HCT116 (cell line): ENCODE measurements around the gene TMEM63B. TPM values are rescaled to one million over a fixed set of nuclear protein-coding genes. Genes with fewer than 3 reads are reported as not detected.

Source experiments
- ATAC-seq: fragments of 200-7000 bp; cut with Tn5 transposase; 2 replicates; pipeline ENCODE4 v1.9.1; 2020; ENCODE audit warnings: mild to moderate bottlenecking, moderate library complexity
- BruUV-seq: library from RNA; stranded (reverse); fragments of 400-500 nt; replicated peaks from 2 replicates; lab custom pipeline; 2021; lab: Mats Ljungman, UMichigan
- CTCF ChIA-PET: fragments of 300-600 bp; sonication (Branson Sonifier 250); formaldehyde crosslinking; loops from one replicate; lab custom pipeline; 2021; ENCODE audit warnings: antibody characterized with exemption; lab: Charles Lee
- POLR2A ChIA-PET: fragments of 300-600, 350-600 bp; sonication (Branson Sonifier 250); formaldehyde crosslinking; loops from one replicate; lab custom pipeline; 2021; ENCODE audit warnings: antibody characterized with exemption; lab: Charles Lee
- RAD21 ChIA-PET, 2 experiments: fragments of 300-600 bp; sonication (Branson Sonifier 250); formaldehyde crosslinking; loops; one replicate each; lab custom pipeline; 2023; ENCODE audit warnings: low total read pairs in 2 of 2; ENCODE audit not compliant: uncharacterized antibody in 2 of 2, unreplicated experiment in 2 of 2, low non-redundant PET in 1 of 2; lab: Charles Lee
- DNase-seq: peaks from one replicate; pipeline ENCODE4 v3.0.0-alpha.2; 2010; ENCODE audit warnings: low read depth, low spot score
- H2AFZ ChIP-seq: fragments of 200-600 bp; shearing (Covaris generic), sonication (generic); 2 replicates; pipeline ENCODE4 v1.6.1; 2017; ENCODE audit warnings: low read depth, mixed run types, mixed read lengths, antibody characterized with exemption, low read length; ENCODE audit not compliant: poor library complexity, severe bottlenecking
- H3K27ac ChIP-seq: 2 replicates; pipeline ENCODE4 v1.5.1; 2012; ENCODE audit warnings: low read depth, low read length
- H3K27me3 ChIP-seq: fragments of 200-600 bp; sonication (generic); 2 replicates; pipeline ENCODE4 v1.6.1; 2016; ENCODE audit warnings: mixed run types, low read length, mixed read lengths; ENCODE audit not compliant: insufficient read depth
- H3K36me3 ChIP-seq, 2 experiments: fragments of 200-500 bp in 1 of 2; fragments of 200-600 bp in 1 of 2; sonication (Bioruptor generic) in 1 of 2; sonication (generic) in 1 of 2; 2 replicates each; pipeline versions ENCODE4 v1.5.1 to v1.6.1; 2014 to 2016; ENCODE audit warnings: low read length in 2 of 2, inconsistent platforms in 1 of 2, mixed read lengths in 1 of 2, mixed run types in 1 of 2; ENCODE audit not compliant: insufficient read depth in 2 of 2, control insufficient read depth in 1 of 2
- H3K4me1 ChIP-seq, 2 experiments: fragments of 200-600 bp in 1 of 2; sonication (generic) in 1 of 2; 2 replicates each; pipeline versions ENCODE4 v1.5.1 to v1.6.1; 2012 to 2017; ENCODE audit warnings: low read length in 2 of 2, inconsistent platforms in 1 of 2, mild to moderate bottlenecking in 1 of 2, mixed read lengths in 1 of 2, mixed run types in 1 of 2, moderate library complexity in 1 of 2; ENCODE audit not compliant: insufficient read depth in 2 of 2, control insufficient read depth in 1 of 2
- H3K4me2 ChIP-seq: fragments of 200-600 bp; sonication (generic); 2 replicates; pipeline ENCODE4 v1.6.1; 2017; ENCODE audit warnings: mixed run types, low read length, mixed read lengths
- H3K4me3 ChIP-seq, 2 experiments: fragments of 200-600 bp in 1 of 2; sonication (generic) in 1 of 2; replicated peaks in 1 of 2; 2 replicates each; pipeline ENCODE4 v1.5.1; 2011 to 2016; ENCODE audit warnings: low read length in 2 of 2, control low read depth in 1 of 2, low read depth in 1 of 2, mild to moderate bottlenecking in 1 of 2, mixed read lengths in 1 of 2, mixed run types in 1 of 2
- H3K79me2 ChIP-seq: fragments of 200-600 bp; sonication (generic); 2 replicates; pipeline ENCODE4 v1.6.1; 2017; ENCODE audit warnings: mild to moderate bottlenecking, mixed run types, low read length, moderate library complexity, mixed read lengths; ENCODE audit not compliant: insufficient read depth
- H3K9ac ChIP-seq: fragments of 200-600 bp; sonication (generic); 2 replicates; pipeline ENCODE4 v1.6.1; 2016; ENCODE audit warnings: low read length, mixed read lengths
- H3K9me2 ChIP-seq: fragments of 200-600 bp; sonication (generic), shearing (Covaris generic); 2 replicates; pipeline ENCODE4 v1.6.1; 2017; ENCODE audit warnings: mixed run types, mild to moderate bottlenecking, moderate library complexity; ENCODE audit not compliant: insufficient read depth
- H3K9me3 ChIP-seq, 2 experiments: fragments of 200-500 bp in 1 of 2; fragments of 200-600 bp in 1 of 2; sonication (Bioruptor generic) in 1 of 2; sonication (generic) in 1 of 2; 2 replicates each; pipeline ENCODE4 v1.6.1; 2014 to 2017; ENCODE audit warnings: low read length in 2 of 2, mixed read lengths in 2 of 2, inconsistent platforms in 1 of 2, low read depth in 1 of 2, mild to moderate bottlenecking in 1 of 2, mixed run types in 1 of 2, moderate library complexity in 1 of 2; ENCODE audit not compliant: control insufficient read depth in 1 of 2, insufficient read depth in 1 of 2
- H4K20me1 ChIP-seq: fragments of 200-600 bp; sonication (generic), shearing (Covaris generic); 2 replicates; pipeline ENCODE4 v1.6.1; 2017; ENCODE audit warnings: mixed run types, mild to moderate bottlenecking, moderate library complexity; ENCODE audit not compliant: insufficient read depth
- ATF3 ChIP-seq: IDR thresholded peaks from 2 replicates; pipeline ENCODE4 v1.6.1; 2012
- CBX3 ChIP-seq: IDR thresholded peaks from 2 replicates; pipeline ENCODE4 v1.6.1; 2012; ENCODE audit warnings: low read depth
- CEBPB ChIP-seq: IDR thresholded peaks from 2 replicates; pipeline ENCODE4 v1.6.1; 2012; ENCODE audit warnings: low read depth
- CTCF ChIP-seq, 3 experiments: fragments of 200-600 bp in 1 of 3; sonication (generic) in 1 of 3; IDR thresholded peaks in 2 of 3; conservative IDR thresholded peaks in 1 of 3; 2 replicates each; pipeline ENCODE4 v1.5.1; 2012 to 2017; ENCODE audit warnings: low read depth in 2 of 3, low read length in 2 of 3, antibody characterized with exemption in 1 of 3, borderline replicate concordance in 1 of 3, control low read depth in 1 of 3, mild to moderate bottlenecking in 1 of 3, mixed read lengths in 1 of 3, mixed run types in 1 of 3, moderate library complexity in 1 of 3; ENCODE audit not compliant: insufficient read depth in 1 of 3
- EGR1 ChIP-seq: IDR thresholded peaks from 2 replicates; pipeline ENCODE4 v1.6.1; 2012; ENCODE audit warnings: low read depth
- ELF1 ChIP-seq: IDR thresholded peaks from 2 replicates; pipeline ENCODE4 v1.6.1; 2012; ENCODE audit warnings: low read depth, borderline replicate concordance
- EZH2phosphoT487 ChIP-seq: fragments of 200-600 bp; IDR thresholded peaks from 2 replicates; pipeline ENCODE4 v1.6.1; 2018; ENCODE audit warnings: antibody characterized with exemption, borderline replicate concordance
- FOSL1 ChIP-seq: IDR thresholded peaks from 2 replicates; pipeline ENCODE4 v1.6.1; 2012; ENCODE audit warnings: low read depth
- JUND ChIP-seq: IDR thresholded peaks from 2 replicates; pipeline ENCODE4 v1.6.1; 2012
- MAX ChIP-seq: IDR thresholded peaks from 2 replicates; pipeline ENCODE4 v1.6.1; 2012
- POLR2AphosphoS5 ChIP-seq: IDR thresholded peaks from 2 replicates; pipeline ENCODE4 v1.6.1; 2011; ENCODE audit warnings: mild to moderate bottlenecking, low read depth, low read length, moderate library complexity
- SIN3A ChIP-seq: IDR thresholded peaks from 2 replicates; pipeline ENCODE4 v1.6.1; 2012; ENCODE audit warnings: low read depth
- SP1 ChIP-seq: IDR thresholded peaks from 2 replicates; pipeline ENCODE4 v1.6.1; 2012; ENCODE audit warnings: low read depth
- TCF7L2 ChIP-seq: IDR thresholded peaks from 2 replicates; pipeline ENCODE4 v1.7.0; 2011; ENCODE audit warnings: borderline replicate concordance, inconsistent platforms; ENCODE audit not compliant: insufficient read depth, insufficient read length; ENCODE audit errors: extremely low read depth
- YY1 ChIP-seq: IDR thresholded peaks from 2 replicates; pipeline ENCODE4 v1.6.1; 2011; ENCODE audit warnings: low read length, low read depth, moderate library complexity, mild to moderate bottlenecking; ENCODE audit not compliant: insufficient replicate concordance; ENCODE audit errors: extremely low read depth
- ZFX ChIP-seq: fragments of 450-650 bp; IDR thresholded peaks from 2 replicates; pipeline ENCODE4 v1.6.1; 2017
- ZNF274 ChIP-seq: fragments of 200-500 bp; sonication (Bioruptor generic); IDR thresholded peaks from 2 replicates; pipeline ENCODE4 v1.6.1; 2014; ENCODE audit warnings: mild to moderate bottlenecking, low read depth, low read length, inconsistent platforms
- intact Hi-C: fragments of 100-400 bp; cut with micrococcal nuclease; formaldehyde crosslinking; loops from 2 replicates; pipeline ENCODE4 v1.10.0; 2022
- total RNA-seq: library from RNA; stranded (reverse); gene quantifications from one replicate; pipeline ENCODE4 v1.2.1, GENCODE V29; 2021; ENCODE audit not compliant: unreplicated experiment

The TMEM63B gene
- total RNA-seq, 1 experiment from 2014 or later, result 58.2 TPM

GRCh38 chr6:44202972-44203750 is 75.8 kb downstream of the TMEM63B start:
- no peak overlapping the region for H3K9ac ChIP-seq
- no peak for ATAC-seq
- no peaks in the 10 kb centered on the region for H3K9me3 ChIP-seq
- intact Hi-C loops, result no loop called here
- H3K36me3 ChIP-seq, result no peaks in the 10 kb centered on the region
- no peak overlapping the region for H3K4me2 ChIP-seq
- TF ChIP-seq POLR2AphosphoS5 (no peak), SP1 (no peak), EZH2phosphoT487 (no peak), ATF3 (no peak), EGR1 (no peak), YY1 (no peak), ZFX (no peak), SIN3A (no peak), CBX3 (no peak), JUND (no peak), CTCF (IDR thresholded peaks at IDR 0.05 in 2 of 3, conservative IDR thresholded peaks at IDR 0.05 in 1 of 3; ENCODE audit: borderline replicate concordance in 1 of 3, insufficient read depth in 1 of 3, low read depth in 2 of 3, low read length in 2 of 3) (no peak), ZNF274 (no peak), TCF7L2 (no peak), MAX (no peak), ELF1 (no peak), FOSL1 (no peak), CEBPB (no peak)
- H3K27me3 ChIP-seq, result no peaks in the 10 kb centered on the region
- no peak overlapping the region for H3K4me3 ChIP-seq
- H3K27ac ChIP-seq, result no peak overlapping the region
- ChIA-PET CTCF (no interaction called here), RAD21 (no interaction called here), POLR2A (interaction anchor here (0.8 kb wide), 1 partner anchor 16 kb away, joined by 3 read pairs; no protein-coding TSS in a partner anchor)
- H3K79me2 ChIP-seq, result no peaks in the 10 kb centered on the region
- BruUV-seq, result no TSS peak
- peaks cover 0 to 10% of the 10 kb centered on the region in 2 experiments; a peak in 2 of 4 replicates for H3K4me1 ChIP-seq
- H3K9me2 ChIP-seq, result no peaks in the 10 kb centered on the region
- H2AFZ ChIP-seq, result no peak overlapping the region
- no peaks in the 10 kb centered on the region for H4K20me1 ChIP-seq
- no peak for DNase-seq
